NCI-H146 treated with DMSO at 0.1 percent for 48 hours (cell line): ENCODE results near the gene AEBP2.
A peak's percentile ranks its signal among the peaks of the same experiment; 100 is the strongest.
"Not testable (repeated sequence)": the region's sequence is repeated elsewhere in the genome, so short reads cannot be mapped to it uniquely, and the experiment has no call there.

Experiments used
- DNase-seq: peaks from one replicate; lab custom pipeline; 2025; ENCODE audit not compliant: unreplicated experiment; lab: John Stamatoyannopoulos, UW

AEBP2 gene

GRCh38 chr12:19419086-19419485, 20.2 kb upstream of the AEBP2 start:
- DNase-seq, result no peak

DNA sequence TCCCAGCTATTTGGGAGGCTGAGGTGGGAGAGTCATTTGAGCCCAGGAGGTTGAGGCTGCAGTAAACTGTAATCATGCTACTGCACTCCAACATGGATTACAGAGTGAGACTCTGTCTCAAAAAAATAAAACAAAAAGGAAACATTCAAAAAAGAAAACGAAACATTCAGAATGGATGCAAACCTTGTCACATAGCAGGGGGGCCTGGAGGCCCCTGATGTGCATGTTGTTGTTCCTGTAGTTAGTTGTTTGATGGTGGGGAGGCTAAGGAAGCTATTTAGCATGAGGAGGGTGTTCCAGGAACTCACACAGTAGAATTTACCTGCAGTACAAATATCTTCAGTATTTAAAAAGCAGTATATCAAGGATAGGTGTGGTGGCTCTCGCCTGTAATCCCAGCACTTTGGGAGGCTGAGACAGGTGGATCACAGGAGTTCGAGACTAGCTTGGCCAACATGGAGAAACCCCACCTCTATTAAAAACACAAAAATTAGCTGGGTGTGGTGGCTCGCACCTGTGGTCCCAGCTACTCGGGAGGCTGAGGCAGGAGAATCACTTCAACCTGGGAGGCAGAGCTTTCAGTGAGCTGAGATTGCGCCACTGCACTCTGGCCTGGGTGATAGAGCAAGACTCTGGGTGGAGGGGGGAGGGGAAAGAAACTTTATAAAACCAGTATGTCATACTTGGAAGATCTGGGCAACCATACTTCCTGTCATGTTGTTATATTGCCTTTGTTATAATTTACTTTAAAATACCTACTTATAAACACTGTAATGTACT, 17.6 kb upstream of the AEBP2 start:
- no peak for DNase-seq

DNA sequence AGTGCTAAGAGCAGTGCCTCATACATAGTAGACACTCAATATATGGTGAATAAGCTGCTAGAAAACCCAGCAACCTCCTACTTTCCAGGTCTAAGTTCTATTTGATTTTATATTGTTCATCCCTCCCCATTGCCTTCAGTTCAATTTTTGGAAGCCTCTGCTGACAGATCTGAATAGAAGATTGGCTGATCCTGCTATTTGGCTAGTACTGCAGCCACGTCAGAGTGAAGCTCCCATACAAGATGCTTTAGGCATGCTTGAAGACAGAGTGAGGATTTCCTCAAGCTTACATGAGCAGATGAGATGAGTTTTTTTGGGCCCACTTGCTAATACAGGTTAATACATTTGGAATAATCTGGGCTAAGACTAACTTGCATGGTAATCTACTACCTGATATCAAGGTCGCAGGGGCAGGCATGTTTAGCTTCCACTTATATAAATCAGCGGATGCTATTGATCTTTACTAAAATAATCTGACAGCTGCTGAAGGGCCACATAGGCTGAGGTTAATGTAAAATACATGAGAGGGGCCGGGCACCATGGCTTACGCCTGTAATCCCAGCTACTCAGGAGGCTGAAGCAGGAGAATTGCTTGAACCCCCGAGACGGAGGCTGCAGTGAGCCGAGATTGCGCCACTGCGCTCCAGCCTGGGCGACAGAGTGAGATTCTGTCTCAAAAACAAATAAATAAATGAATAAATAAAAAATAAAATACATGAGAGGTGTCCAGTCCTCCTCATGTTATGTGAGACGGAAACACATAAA, 15.9 kb upstream of the AEBP2 start:
- DNase-seq, result no peak

GRCh38 chr12:19428246-19428645, 11.0 kb upstream of the AEBP2 start:
- DNase-seq, result no peak

GRCh38 chr12:19429491-19429890, 9.8 kb upstream of the AEBP2 start:
- DNase-seq, result not testable (repeated sequence)

DNA sequence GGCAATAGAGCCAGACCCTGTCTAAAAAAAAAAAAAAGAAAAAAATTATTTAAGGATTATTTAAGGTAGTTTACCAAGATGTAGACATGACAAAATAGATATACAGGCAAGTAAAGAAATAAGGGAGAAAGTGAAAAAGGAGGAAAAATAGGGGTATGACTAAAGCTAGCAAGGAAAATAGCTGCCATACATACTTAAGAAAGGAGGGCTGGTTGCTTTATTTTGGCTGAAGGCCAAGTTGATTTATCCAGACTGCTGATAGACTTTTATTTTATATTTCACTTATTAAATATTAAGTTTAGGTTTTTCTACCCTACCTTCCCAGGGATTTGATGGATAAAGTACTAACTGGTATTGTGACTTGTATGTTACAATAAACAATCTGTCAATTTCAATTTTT, 8.3 kb upstream of the AEBP2 start:
- DNase-seq, result no peak

DNA sequence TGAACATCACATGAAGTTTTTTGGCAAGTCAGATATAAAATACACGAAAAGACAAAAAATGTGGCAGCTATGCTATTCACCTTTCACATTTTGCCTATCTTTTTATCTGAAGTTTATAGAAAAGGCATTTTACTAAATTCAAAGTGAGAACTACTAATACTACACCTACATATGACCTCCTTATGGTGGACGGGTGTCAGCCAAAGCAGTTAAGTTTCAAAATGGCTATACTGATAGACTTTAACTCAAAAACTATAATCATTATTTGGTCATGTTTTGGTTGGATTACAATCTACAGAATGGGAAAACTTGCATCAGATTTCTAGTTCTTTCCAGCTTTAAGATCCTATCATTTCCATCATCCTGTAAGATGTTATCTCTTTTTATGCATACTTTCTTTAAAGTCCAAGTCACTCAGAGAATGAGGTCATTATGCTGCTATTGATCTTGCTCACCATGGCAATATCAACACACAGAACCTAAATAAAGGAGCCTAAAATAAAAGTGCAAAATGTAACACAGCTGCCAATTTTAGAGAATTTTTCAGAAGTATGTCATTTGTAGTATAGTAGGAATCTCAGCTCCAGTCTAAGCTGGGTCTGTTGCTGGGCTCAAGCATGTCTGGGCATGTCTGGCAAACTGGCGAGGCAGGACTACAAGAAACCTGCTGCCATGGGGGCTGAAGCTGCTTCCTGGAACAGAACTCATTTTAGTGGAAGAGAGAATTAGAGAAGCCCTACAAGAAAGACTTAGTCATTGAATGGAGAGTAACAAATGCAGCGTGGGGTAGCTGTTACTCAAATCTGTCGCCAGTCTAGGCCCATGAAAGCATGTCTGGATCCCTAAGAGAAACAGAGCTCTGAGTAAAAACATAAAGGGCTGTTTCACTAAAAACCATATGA, 7.6 kb upstream of the AEBP2 start:
- no peak for DNase-seq

- DNase-seq, result no peak
Measured at GRCh38 chr12:19432309-19433170, 6.8 kb upstream of the AEBP2 start.

DNA sequence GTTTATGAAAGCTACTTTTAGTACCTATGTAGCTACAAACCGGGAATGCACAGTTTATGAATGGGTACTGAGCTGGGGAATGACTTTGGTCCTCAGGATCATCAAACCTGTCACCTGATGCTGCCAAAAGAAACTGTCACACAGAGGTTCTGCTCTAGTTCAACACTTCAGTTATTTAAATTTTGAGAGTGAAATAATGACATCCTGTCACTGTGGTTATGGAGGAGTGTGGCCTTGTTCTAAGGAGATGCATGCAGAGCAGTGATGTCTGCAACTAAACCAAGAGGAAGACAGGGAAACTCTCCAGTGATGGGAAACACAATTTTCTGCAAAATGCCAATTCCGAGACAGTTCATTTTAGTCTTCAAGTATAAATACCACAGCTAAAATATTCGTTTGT, 4.8 kb upstream of the AEBP2 start:
- DNase-seq, result no peak

DNA sequence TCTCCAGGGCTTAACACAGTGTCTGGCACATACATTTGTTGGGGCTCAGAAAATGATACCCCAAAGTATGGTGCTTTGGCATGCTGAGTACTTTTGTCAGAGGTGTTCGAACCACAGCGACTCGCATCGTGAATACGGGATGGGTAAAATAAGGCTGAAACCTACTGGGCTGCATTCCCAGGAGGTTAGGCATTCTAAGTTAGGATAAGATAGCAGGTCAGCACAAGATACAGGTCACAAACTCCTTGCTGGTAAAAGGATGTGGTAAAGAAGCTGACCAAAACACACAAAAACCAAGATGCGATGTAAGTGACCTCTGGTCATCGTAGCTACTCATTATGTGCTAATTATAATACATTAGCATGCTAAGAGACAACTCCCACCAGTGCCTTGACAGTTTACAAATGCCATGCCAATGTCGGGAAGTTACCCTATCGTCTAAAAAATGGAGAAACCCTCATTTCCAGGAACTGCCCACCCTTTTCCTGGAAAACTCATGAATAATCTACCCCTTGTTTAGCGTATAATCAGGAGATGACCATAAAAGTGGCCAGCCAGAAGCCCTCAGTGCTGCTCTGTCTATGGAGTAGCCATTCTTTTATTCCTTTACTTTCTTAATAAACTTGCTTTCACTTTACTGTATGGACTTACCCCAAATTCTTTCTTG, 3.3 kb upstream of the AEBP2 start:
- no peak for DNase-seq

DNA sequence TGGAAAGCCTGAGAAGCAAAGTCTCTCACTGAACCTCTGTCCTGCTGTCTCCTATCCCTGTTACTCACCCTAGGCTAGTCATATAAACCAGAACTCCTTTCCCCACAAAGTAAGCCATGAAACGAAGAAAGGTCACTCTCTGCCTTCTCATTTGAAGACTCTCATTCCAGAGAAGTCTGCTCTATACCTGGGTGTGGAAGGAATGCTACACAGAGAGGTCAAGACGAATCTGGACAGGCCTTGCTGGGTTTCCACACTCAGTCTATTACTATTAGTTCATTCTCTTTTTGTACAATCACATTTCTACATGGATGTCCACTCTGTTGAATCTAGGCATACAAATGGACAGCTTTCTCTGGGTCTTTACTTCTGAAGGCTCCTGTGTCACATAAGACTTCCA, 2.4 kb upstream of the AEBP2 start:
- no peak for DNase-seq

GRCh38 chr12:19437996-19438395, 1.3 kb upstream of the AEBP2 start:
- DNase-seq, result no peak

DNA sequence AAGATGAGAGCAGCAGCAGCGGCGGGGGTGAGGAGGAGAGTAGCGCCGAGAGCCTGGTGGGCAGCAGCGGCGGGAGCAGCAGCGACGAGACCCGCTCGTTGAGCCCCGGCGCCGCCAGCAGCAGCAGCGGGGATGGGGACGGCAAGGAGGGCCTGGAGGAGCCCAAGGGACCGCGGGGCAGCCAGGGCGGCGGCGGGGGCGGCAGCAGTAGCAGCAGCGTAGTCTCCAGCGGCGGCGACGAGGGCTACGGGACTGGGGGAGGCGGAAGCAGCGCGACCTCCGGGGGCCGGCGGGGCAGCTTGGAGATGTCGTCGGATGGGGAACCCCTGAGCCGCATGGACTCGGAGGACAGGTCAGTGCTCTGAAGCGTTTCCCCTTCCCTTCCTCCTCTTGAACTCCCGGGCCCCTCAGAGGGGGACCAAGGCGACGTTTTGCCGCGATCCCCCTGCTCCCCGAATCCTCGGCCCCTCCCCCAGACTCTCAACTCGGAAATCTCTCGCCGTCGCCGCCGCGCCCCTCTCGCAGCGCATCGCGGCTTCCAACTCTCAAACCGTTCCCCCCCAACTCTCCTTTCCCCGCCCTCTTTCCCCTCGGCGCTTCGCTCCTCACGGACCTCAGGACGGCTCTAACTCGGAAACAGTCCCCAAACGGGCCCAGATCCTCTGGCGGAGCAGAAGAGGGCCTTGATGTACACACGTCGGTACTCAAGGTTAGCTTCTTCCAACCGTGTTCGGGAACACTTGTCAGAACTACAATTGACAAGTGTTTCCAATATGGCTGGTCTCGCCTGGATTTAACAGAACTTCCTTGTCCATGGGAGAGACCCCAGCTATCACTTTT, 947 bp downstream of the AEBP2 start:
- peak; percentile 28 for DNase-seq

DNA sequence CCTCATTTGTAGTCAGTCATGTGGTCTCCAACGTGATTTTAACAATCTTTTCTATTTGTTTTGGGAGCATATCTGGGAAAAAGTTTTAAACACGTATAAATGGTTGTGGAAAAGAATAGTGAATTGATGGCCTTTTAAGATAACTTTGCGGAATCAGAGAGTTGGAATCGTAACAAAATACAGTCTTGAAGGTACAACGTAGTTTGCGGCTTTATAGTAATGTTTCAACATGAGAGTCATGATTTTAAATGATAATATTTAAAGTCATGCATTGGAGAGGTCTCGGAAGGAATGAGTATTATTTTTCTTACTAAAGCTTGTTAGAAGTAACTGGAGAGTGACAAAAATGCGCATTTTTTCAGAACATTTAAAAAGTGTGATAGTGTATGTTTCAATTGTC, 1.6 kb downstream of the AEBP2 start:
- no peak for DNase-seq

DNA sequence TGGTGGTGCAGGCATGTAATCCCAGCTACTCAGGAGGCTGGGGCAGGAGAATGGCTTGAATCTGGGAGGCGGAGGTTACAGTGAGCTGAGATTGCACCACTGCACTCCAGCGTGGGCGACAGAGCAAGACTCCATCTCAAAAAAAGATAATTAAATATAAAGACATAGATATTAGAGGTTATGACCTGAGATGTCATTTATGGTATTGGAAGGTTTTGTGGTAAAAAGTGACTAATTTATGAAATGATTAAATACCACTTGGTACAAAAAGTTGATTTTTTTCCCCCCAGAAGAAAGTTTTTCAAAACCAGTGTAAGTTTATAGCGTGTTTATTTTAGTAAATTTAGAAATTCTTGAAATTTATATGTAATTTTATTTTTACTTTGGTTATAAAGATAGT, 4.3 kb downstream of the AEBP2 start:
- DNase-seq, result no peak

- DNase-seq, result no peak
Measured at GRCh38 chr12:19444097-19444496, 4.8 kb downstream of the AEBP2 start.

DNA sequence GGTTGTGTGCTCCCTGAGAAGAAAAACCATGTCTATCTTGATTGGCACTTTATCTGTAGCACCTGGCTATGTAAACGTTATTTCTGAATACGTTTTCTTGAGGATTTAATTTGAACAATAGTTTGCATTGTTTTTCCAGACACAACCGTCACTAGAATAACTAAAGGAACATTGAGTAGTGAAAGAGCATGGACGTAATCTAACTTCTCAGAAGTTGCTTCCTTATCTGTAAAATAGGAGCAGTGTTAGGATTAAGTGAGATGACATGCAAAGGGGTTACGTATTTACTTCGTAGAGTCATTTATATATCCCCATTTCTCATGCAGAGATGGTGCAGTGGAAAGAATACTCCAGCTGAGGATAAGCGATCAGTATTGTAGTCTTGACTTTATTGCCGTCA, 8.1 kb downstream of the AEBP2 start:
- DNase-seq, result no peak

DNA sequence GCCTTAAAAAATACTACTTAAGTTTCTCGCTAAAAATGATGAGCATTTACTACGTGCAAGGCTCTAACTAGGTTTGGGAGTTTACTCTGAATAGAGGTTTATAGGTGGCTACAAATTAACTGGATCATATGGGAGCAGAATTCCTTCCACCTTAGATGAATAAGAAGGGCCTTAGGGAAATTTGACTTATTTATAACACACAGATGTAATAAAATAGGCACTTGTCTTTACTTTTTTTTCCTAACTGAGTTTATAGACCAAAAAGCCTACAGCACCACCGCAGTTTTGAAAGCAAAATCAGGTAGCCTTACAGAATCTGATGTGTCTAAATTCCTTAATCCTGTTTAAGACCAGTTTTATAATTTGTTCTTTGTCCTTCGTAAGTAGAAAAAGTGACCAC, 10.5 kb downstream of the AEBP2 start:
- no peak for DNase-seq

- no peak for DNase-seq
Measured at GRCh38 chr12:19450362-19450761, 11.1 kb downstream of the AEBP2 start.
